Measurements from ENCODE around the gene SLC9A4. TPM values are rescaled to one million over a fixed set of nuclear protein-coding genes. Genes with fewer than 3 reads are reported as not detected.

SLC9A4 gene
- total RNA-seq, 4 donors from 2014 or later = not detected

- no peak for TF ChIP-seq CTCF (IDR thresholded peaks at IDR 0.05; ENCODE audit: low read depth)
Measured at GRCh38 chr2:102522162-102522561, 49.1 kb downstream of the SLC9A4 start.

- TF ChIP-seq CTCF (IDR thresholded peaks at IDR 0.05; ENCODE audit: low read depth) = no peak
Measured at GRCh38 chr2:102522890-102523289, 49.9 kb downstream of the SLC9A4 start.

DNA sequence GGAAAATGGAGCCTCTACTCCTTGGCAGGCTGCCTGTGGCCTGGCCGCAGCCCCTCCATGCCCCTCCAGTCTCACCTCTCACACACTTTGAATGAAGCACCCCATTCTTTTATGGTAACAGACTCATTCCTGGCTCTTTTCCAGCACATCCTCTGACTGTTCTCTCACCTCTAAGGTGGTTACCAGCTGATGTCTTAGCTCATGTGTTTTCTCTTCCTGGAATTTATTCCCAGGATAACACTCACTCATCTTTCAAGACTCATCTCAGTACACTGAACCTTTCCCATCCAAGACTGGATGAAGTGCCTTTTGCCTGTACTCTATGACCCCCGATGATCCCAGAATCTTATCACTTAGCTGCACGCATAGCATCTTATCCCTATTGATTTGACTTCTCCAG lies 50.6 kb downstream of the SLC9A4 start:
- no peak for TF ChIP-seq CTCF (IDR thresholded peaks at IDR 0.05; ENCODE audit: low read depth)

GRCh38 chr2:102527086-102527485 lies 54.1 kb downstream of the SLC9A4 start:
- TF ChIP-seq CTCF (IDR thresholded peaks at IDR 0.05; ENCODE audit: low read depth) = no peak

GRCh38 chr2:102538491-102538890 lies 65.5 kb downstream of the SLC9A4 start:
- TF ChIP-seq CTCF (IDR thresholded peaks at IDR 0.05; ENCODE audit: low read depth) = no peak

DNA sequence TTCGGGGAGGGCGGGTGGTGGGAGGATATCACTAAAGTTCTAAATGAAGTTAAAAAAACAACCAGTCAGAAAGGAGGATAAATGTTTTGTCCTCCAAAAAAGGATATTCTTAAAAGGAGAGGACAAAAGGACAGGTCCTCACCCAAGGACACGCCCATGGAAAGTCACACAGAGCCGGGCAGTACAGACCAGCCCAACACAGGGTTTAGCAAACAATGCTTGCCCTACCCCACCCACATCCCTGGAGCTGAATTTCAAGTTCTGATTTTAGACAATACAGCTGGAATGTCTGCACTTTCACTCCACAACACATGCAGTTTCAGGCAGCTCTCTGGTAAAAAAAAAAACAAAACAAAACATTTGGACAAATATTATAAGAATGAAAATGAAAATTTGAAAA lies 67.9 kb downstream of the SLC9A4 start:
- TF ChIP-seq CTCF (IDR thresholded peaks at IDR 0.05; ENCODE audit: low read depth) = no peak

DNA sequence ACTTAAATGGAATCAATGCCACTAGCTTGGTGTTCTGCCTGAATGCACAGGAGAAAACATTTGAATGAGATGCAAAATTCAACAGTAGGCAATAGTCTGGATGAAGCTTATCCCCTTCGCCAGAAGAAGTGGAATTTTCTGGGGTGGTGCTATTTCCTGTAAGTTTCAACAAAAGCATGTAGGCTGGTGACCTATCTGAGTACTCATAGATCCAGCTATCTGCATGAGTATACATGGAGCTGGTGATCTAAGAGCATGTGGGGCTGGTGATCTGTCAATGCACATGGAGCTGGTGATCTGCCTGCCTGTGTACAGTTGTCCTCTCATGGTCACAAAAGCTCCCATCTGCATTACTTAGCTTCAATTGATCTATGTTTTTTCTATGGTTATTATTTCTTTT lies 71.2 kb downstream of the SLC9A4 start:
- no peak for TF ChIP-seq CTCF (IDR thresholded peaks at IDR 0.05; ENCODE audit: low read depth)

Measured in subcutaneous adipose tissue (tissue), 4 donors.